Stimulated activated CD4-positive, alpha-beta T cell treated with anti-CD3 and anti-CD28 coated beads, Interleukin-1b, Interleukin-23, amount 100 ng/mL, for 24 hours (primary cell): ENCODE measurements around the gene RAB18.
"Not testable (repeated sequence)": the region's sequence is repeated elsewhere in the genome, so short reads cannot be mapped to it uniquely, and the experiment has no call there.

Experiments
- DNase-seq, 4 experiments: peaks; one replicate each; pipeline ENCODE4 v3.0.0-alpha.2; 2020; ENCODE audit warnings: low read depth in 4 of 4, low spot score in 1 of 4

RAB18 gene

GRCh38 chr10:27542812-27543211, 38.7 kb downstream of the RAB18 start:
- no peak for DNase-seq

- no peak for DNase-seq
Observed at GRCh38 chr10:27547047-27547446, 42.9 kb downstream of the RAB18 start.

- no peak for DNase-seq
Observed at GRCh38 chr10:27547482-27547881, 43.4 kb downstream of the RAB18 start.

GRCh38 chr10:27550823-27551222, 46.7 kb downstream of the RAB18 start:
- no peak for DNase-seq

- peak in 1 of 4 experiments; percentile 4 for DNase-seq
Observed at GRCh38 chr10:27558612-27559020, 54.5 kb downstream of the RAB18 start.

GRCh38 chr10:27561334-27561733, 57.2 kb downstream of the RAB18 start:
- no peak for DNase-seq

GRCh38 chr10:27564398-27564797, 60.3 kb downstream of the RAB18 start:
- DNase-seq, result no peak

GRCh38 chr10:27564880-27565279, 60.8 kb downstream of the RAB18 start:
- DNase-seq, result no peak

GRCh38 chr10:27568196-27569175, 64.4 kb downstream of the RAB18 start:
- DNase-seq, result no peak

- no peak for DNase-seq
Observed at GRCh38 chr10:27569946-27570345, 65.8 kb downstream of the RAB18 start.

GRCh38 chr10:27577038-27577437, 72.9 kb downstream of the RAB18 start:
- DNase-seq, result not testable (repeated sequence)

- DNase-seq, result no peak
Observed at GRCh38 chr10:27578316-27578715, 74.2 kb downstream of the RAB18 start.

- DNase-seq, result no peak
Observed at GRCh38 chr10:27581225-27581624, 77.1 kb downstream of the RAB18 start.

GRCh38 chr10:27584302-27584701, 80.2 kb downstream of the RAB18 start:
- DNase-seq, result no peak
